HG03565 (cell line): ENCODE data around the gene TBC1D5.
"Not testable (repeated sequence)": the region's sequence is repeated elsewhere in the genome, so short reads cannot be mapped to it uniquely, and the experiment has no call there.

Experiments used
- ATAC-seq: cut with Tn5 transposase; IDR thresholded peaks from one replicate; pipeline ENCODE4 v1.9.1; 2021; ENCODE audit warnings: mild to moderate bottlenecking, moderate library complexity; ENCODE audit not compliant: unreplicated experiment

Gene TBC1D5

GRCh38 chr3:17423786-17424536 is 318.5 kb downstream of the TBC1D5 start:
- no peak for ATAC-seq

GRCh38 chr3:17422636-17423035 is 319.8 kb downstream of the TBC1D5 start:
- no peak for ATAC-seq

- no peak for ATAC-seq
Observed at GRCh38 chr3:17420668-17421067, 321.8 kb downstream of the TBC1D5 start.

GRCh38 chr3:17412950-17413530 is 329.4 kb downstream of the TBC1D5 start:
- peak; percentile 93 for ATAC-seq

GRCh38 chr3:17411157-17411877 is 331.1 kb downstream of the TBC1D5 start:
- ATAC-seq = no peak

GRCh38 chr3:17407576-17407975 is 334.9 kb downstream of the TBC1D5 start:
- no peak for ATAC-seq

- ATAC-seq = no peak
Observed at GRCh38 chr3:17404548-17404947, 337.9 kb downstream of the TBC1D5 start.

- ATAC-seq = no peak
Observed at GRCh38 chr3:17402442-17402841, 340.0 kb downstream of the TBC1D5 start.

- ATAC-seq = no peak
Observed at GRCh38 chr3:17401912-17402311, 340.5 kb downstream of the TBC1D5 start.

GRCh38 chr3:17399586-17399985 is 342.8 kb downstream of the TBC1D5 start:
- ATAC-seq = peak; percentile 21

- peak; percentile 93 for ATAC-seq
Observed at GRCh38 chr3:17398959-17399551, 343.4 kb downstream of the TBC1D5 start.

- no peak for ATAC-seq
Observed at GRCh38 chr3:17396036-17396435, 346.4 kb downstream of the TBC1D5 start.

GRCh38 chr3:17394541-17395155 is 347.8 kb downstream of the TBC1D5 start:
- ATAC-seq = no peak

GRCh38 chr3:17392516-17392915 is 349.9 kb downstream of the TBC1D5 start:
- ATAC-seq = not testable (repeated sequence)

GRCh38 chr3:17390785-17391184 is 351.6 kb downstream of the TBC1D5 start:
- ATAC-seq = no peak

- no peak for ATAC-seq
Observed at GRCh38 chr3:17387108-17387507, 355.3 kb downstream of the TBC1D5 start.

GRCh38 chr3:17386432-17386831 is 356.0 kb downstream of the TBC1D5 start:
- ATAC-seq = no peak

- no peak for ATAC-seq
Observed at GRCh38 chr3:17384567-17385296, 357.7 kb downstream of the TBC1D5 start.

GRCh38 chr3:17373304-17373703 is 369.1 kb downstream of the TBC1D5 start:
- no peak for ATAC-seq
